Type B pancreatic cell (in vitro differentiated cells): ENCODE data around the gene XIAP. TPM values are rescaled to one million over a fixed set of nuclear protein-coding genes. Genes with fewer than 3 reads are reported as not detected.
"Not testable (repeated sequence)": the region's sequence is repeated elsewhere in the genome, so short reads cannot be mapped to it uniquely, and the experiment has no call there.

Source experiments
- DNase-seq: peaks from one replicate; pipeline ENCODE4 v3.0.0; 2021; ENCODE audit warnings: mixed read lengths; ENCODE audit not compliant: unreplicated experiment; ENCODE audit errors: extremely low spot score
- H3K27ac Mint-ChIP-seq: 2 replicates; pipeline ENCODE4 v1.8.0; 2021; ENCODE audit warnings: mild to moderate bottlenecking, mixed read lengths
- H3K27me3 Mint-ChIP-seq: 2 replicates; pipeline ENCODE4 v1.8.0; 2021; ENCODE audit warnings: mixed read lengths
- H3K36me3 Mint-ChIP-seq: 2 replicates; pipeline ENCODE4 v1.8.0; 2021; ENCODE audit warnings: mixed read lengths
- H3K4me1 Mint-ChIP-seq: one replicate; pipeline ENCODE4 v1.8.0; 2021; ENCODE audit warnings: mixed read lengths; ENCODE audit not compliant: unreplicated experiment
- H3K4me3 Mint-ChIP-seq: 2 replicates; pipeline ENCODE4 v1.8.0; 2021; ENCODE audit warnings: mild to moderate bottlenecking, mixed read lengths
- H3K9me3 Mint-ChIP-seq: 2 replicates; pipeline ENCODE4 v1.8.0; 2021; ENCODE audit warnings: mixed read lengths
- CTCF ChIP-seq: fragments of 200-600 bp; sonication (generic); conservative IDR thresholded peaks from 2 replicates; pipeline ENCODE4 v1.5.0; 2021; ENCODE audit warnings: antibody characterized with exemption, mild to moderate bottlenecking
- total RNA-seq: library from RNA; stranded (reverse); gene quantifications from 2 replicates; pipeline ENCODE4 v1.2.1, GENCODE V29; 2021; ENCODE audit warnings: low replicate concordance

The XIAP gene
- total RNA-seq, 1 donor from 2014 or later = 37.3 TPM

- H3K4me3 Mint-ChIP-seq = no peak overlapping the region
- TF ChIP-seq CTCF = no peak
- no peaks in the 10 kb centered on the region for H3K27me3 Mint-ChIP-seq
- no peak for DNase-seq
- H3K4me1 Mint-ChIP-seq = no peaks in the 10 kb centered on the region
- H3K36me3 Mint-ChIP-seq = no peaks in the 10 kb centered on the region
- no peaks in the 10 kb centered on the region for H3K9me3 Mint-ChIP-seq
- H3K27ac Mint-ChIP-seq = no peak overlapping the region
These were observed 13.2 kb upstream of the XIAP start for GRCh38 chrX:123846577-123847038.

- no peaks in the 10 kb centered on the region for H3K36me3 Mint-ChIP-seq
- no peak overlapping the region for H3K27ac Mint-ChIP-seq
- no peaks in the 10 kb centered on the region for H3K27me3 Mint-ChIP-seq
- no peak for DNase-seq
- TF ChIP-seq CTCF = no peak
- H3K9me3 Mint-ChIP-seq = no peaks in the 10 kb centered on the region
- H3K4me1 Mint-ChIP-seq = no peaks in the 10 kb centered on the region
- H3K4me3 Mint-ChIP-seq = no peak overlapping the region
These were observed 12.8 kb upstream of the XIAP start for GRCh38 chrX:123847056-123847455.

- DNase-seq = no peak
- Mint-ChIP-seq H3K4me1 (no peaks in the 10 kb centered on the region), H3K4me3 (no peak overlapping the region), H3K27me3 (no peaks in the 10 kb centered on the region), H3K9me3 (no peaks in the 10 kb centered on the region), H3K36me3 (no peaks in the 10 kb centered on the region), H3K27ac (peak overlapping the region; percentile 77)
- no peak for TF ChIP-seq CTCF
These were observed 10.8 kb upstream of the XIAP start for GRCh38 chrX:123849096-123849495.

- not testable (repeated sequence) for DNase-seq, H3K4me3 Mint-ChIP-seq, H3K36me3 Mint-ChIP-seq, H3K27me3 Mint-ChIP-seq, H3K4me1 Mint-ChIP-seq, H3K9me3 Mint-ChIP-seq
- peak overlapping the region; percentile 77 for H3K27ac Mint-ChIP-seq
These were observed 9.9 kb upstream of the XIAP start for GRCh38 chrX:123849906-123850305.

- Mint-ChIP-seq H3K36me3 (no peaks in the 10 kb centered on the region), H3K27ac (peak overlapping the region; percentile 25), H3K4me3 (no peak overlapping the region), H3K9me3 (peaks cover 6% of the 10 kb centered on the region), H3K27me3 (no peaks in the 10 kb centered on the region), H3K4me1 (no peaks in the 10 kb centered on the region)
- DNase-seq = no peak
- no peak for TF ChIP-seq CTCF
These were observed 8.8 kb upstream of the XIAP start for GRCh38 chrX:123851079-123851478.

GRCh38 chrX:123854329-123854728 is 5.5 kb upstream of the XIAP start:
- Mint-ChIP-seq H3K27me3 (no peaks in the 10 kb centered on the region), H3K36me3 (no peaks in the 10 kb centered on the region), H3K4me3 (no peak overlapping the region), H3K4me1 (peaks cover 2% of the 10 kb centered on the region), H3K27ac (no peak overlapping the region), H3K9me3 (peaks cover 6% of the 10 kb centered on the region)
- TF ChIP-seq CTCF = no peak
- DNase-seq = no peak
